ENCODE measurements around the gene SLC13A3. TPM values are rescaled to one million over a fixed set of nuclear protein-coding genes. Genes with fewer than 3 reads are reported as not detected.

Gene SLC13A3
- total RNA-seq, 1 donor from 2014 or later, result 5.5 TPM

DNA sequence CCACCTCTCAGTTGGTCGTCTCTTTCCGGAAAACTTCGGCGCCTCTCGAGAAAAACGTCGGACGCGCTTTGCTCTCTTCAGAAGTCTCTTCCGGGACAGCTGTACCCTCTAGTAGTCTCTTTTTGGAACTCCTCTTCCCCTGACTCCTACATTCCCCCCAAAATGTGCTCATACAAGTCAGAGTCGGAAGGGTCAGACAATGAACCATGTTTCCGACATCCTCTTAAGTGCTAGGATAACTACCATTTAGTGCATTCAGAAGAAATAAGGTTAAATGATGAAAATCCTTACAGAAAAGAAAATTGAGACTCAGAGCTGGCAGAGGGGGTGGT, 38.5 kb upstream of the SLC13A3 start:
- H3K4me3 ChIP-seq (ENCODE audit: low read depth, low read length), result peak overlapping the region; percentile 45
- DNase-seq (ENCODE audit: low read depth), result no peak
- no peaks in the 10 kb centered on the region for H3K27me3 ChIP-seq (ENCODE audit: control insufficient read depth, insufficient read depth, low read length)
- no peak for FAIRE-seq
- peaks cover 3% of the 10 kb centered on the region for H3K36me3 ChIP-seq (ENCODE audit: control insufficient read depth, insufficient read depth, low read length)
- TF ChIP-seq CTCF (IDR thresholded peaks at IDR 0.05; ENCODE audit: insufficient read depth, low read length, severe bottlenecking), result no peak

GRCh38 chr20:46689082-46689753, 38.0 kb upstream of the SLC13A3 start, which contains the start of gene TP53RK:
TP53RK (minus strand) TSS chr20:46689444; CDS start chr20:46689414, 30 bp downstream.
- FAIRE-seq, result peak; percentile 94
- Histone ChIP-seq H3K27me3 (ENCODE audit: control insufficient read depth, insufficient read depth, low read length) (no peaks in the 10 kb centered on the region), H3K36me3 (ENCODE audit: control insufficient read depth, insufficient read depth, low read length) (peaks cover 3% of the 10 kb centered on the region), H3K4me3 (ENCODE audit: low read depth, low read length) (peak within 1 kb of the TSS; percentile 78)
- TF ChIP-seq CTCF (IDR thresholded peaks at IDR 0.05; ENCODE audit: insufficient read depth, low read length, severe bottlenecking), result peak; percentile 29
- DNase-seq (ENCODE audit: low read depth), result peak; percentile 100

GRCh38 chr20:46688151-46689081, 37.2 kb upstream of the SLC13A3 start:
- peak overlapping the region; percentile 78 for H3K4me3 ChIP-seq (ENCODE audit: low read depth, low read length)
- DNase-seq (ENCODE audit: low read depth), result peak; percentile 62
- peaks cover 3% of the 10 kb centered on the region for H3K36me3 ChIP-seq (ENCODE audit: control insufficient read depth, insufficient read depth, low read length)
- TF ChIP-seq CTCF (IDR thresholded peaks at IDR 0.05; ENCODE audit: insufficient read depth, low read length, severe bottlenecking), result no peak
- FAIRE-seq, result no peak
- H3K27me3 ChIP-seq (ENCODE audit: control insufficient read depth, insufficient read depth, low read length), result no peaks in the 10 kb centered on the region

DNA sequence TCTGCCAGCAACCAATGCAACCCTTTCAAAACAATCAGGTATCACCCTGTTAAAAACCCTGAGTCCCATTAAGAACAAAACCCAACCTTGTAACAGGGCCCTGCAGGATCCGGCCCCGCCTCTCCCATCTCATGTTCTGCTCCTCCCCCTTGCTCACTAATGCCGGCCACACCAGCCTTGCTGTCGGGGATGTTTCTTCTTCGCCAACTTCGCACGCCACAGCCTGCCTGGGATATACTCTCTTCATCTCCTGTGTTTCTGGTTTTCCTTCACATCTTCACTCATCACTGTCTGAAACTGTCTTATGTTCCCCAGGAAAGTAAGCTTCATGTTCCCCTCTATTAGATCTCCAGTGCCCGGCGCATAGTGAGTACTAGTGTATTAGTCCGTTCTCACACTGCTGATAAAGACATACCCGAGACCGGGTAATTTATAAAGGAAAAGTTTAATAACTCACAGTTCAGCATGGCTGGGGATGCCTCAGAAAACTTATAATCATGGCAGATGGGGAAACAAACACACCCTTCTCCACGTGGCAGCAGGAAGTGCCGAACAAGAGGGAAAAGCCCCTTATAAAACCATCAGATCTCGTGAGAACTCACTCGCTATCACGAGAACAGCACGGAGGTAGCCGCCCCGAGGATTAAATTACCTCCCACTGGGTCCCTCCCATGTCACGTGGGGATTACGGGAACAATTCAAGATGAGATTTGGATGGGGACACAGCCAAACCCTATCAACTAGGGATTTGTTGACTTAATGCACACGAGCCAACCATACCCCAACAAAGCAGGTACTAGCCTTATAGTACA, 32.9 kb upstream of the SLC13A3 start:
- no peak for FAIRE-seq

DNA sequence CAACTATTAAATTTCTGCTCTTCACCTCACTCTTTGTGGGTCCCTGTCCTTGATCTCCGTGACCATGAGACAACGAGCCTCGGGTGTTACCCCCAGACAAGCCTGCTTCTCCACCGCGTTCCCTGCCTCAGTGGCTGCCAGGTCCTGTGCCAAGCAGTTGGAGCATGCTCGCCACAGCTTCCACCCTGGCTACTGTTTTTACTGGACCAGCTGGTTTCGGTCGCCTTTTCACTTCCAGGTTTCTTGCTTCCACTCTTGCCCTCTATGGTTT, 32.3 kb upstream of the SLC13A3 start:
- Histone ChIP-seq H3K4me3 (ENCODE audit: low read depth, low read length) (peak overlapping the region; percentile 51), H3K36me3 (ENCODE audit: control insufficient read depth, insufficient read depth, low read length) (peaks cover 6% of the 10 kb centered on the region), H3K27me3 (ENCODE audit: control insufficient read depth, insufficient read depth, low read length) (no peaks in the 10 kb centered on the region)
- no peak for DNase-seq (ENCODE audit: low read depth)
- FAIRE-seq, result no peak
- TF ChIP-seq CTCF (IDR thresholded peaks at IDR 0.05; ENCODE audit: insufficient read depth, low read length, severe bottlenecking), result no peak

More for the DNA sequence above, 32.9 kb upstream of the SLC13A3 start:
- Histone ChIP-seq H3K27me3 (ENCODE audit: control insufficient read depth, insufficient read depth, low read length) (no peaks in the 10 kb centered on the region), H3K4me3 (ENCODE audit: low read depth, low read length) (peak overlapping the region; percentile 51), H3K36me3 (ENCODE audit: control insufficient read depth, insufficient read depth, low read length) (peaks cover 6% of the 10 kb centered on the region)
- peak; percentile 74 for DNase-seq (ENCODE audit: low read depth)
- no peak for TF ChIP-seq CTCF (IDR thresholded peaks at IDR 0.05; ENCODE audit: insufficient read depth, low read length, severe bottlenecking)

Measured in bronchial epithelial cell (primary cell).